ENCODE results near the gene SLC43A2. TPM values are rescaled to one million over a fixed set of nuclear protein-coding genes. Genes with fewer than 3 reads are reported as not detected.
A peak's percentile ranks its signal among the peaks of the same experiment; 100 is the strongest.

The SLC43A2 gene
- polyA plus RNA-seq, 1 of the 3 experiments (the other 2 are of a cell fraction) = 9.8 TPM

- WGBS (ENCODE audit: low lambda C conversion rate) = 74% methylated on average over 6 of the region's 45 CpGs
- Histone ChIP-seq H3K27ac (ENCODE audit: low read depth in 2 of 2, low read length in 1 of 2) (no peak overlapping the region), H2AFZ (ENCODE audit: low read depth) (no peak overlapping the region), H3K27me3 (ENCODE audit: insufficient read depth) (no peaks in the 10 kb centered on the region), H3K4me2 (no peak overlapping the region), H3K9ac (no peak overlapping the region), H3K9me2 (no peaks in the 10 kb centered on the region), H3K4me1 (ENCODE audit: control insufficient read depth in 1 of 2, insufficient read depth in 2 of 2, low read depth in 1 of 2, low read length in 1 of 2) (peaks cover 9 to 10% of the 10 kb centered on the region in 2 experiments; a peak in 1 of 4 replicates), H3K4me3 (ENCODE audit: low read depth in 2 of 2, low read length in 1 of 2) (no peak overlapping the region; a peak in 1 of 4 replicates), H3K9me3 (no peaks in the 10 kb centered on the region), H4K20me1 (ENCODE audit: insufficient read depth) (no peaks in the 10 kb centered on the region), H3K79me2 (ENCODE audit: insufficient read depth) (no peaks in the 10 kb centered on the region), H3F3A (replicated peaks; ENCODE audit: insufficient read depth) (peaks cover 12% of the 10 kb centered on the region), H3K36me3 (replicated peaks in 1 of 2; ENCODE audit: control insufficient read depth in 1 of 2, insufficient read depth in 2 of 2, low read length in 1 of 2) (no peaks in the 10 kb centered on the region)
- POLR2A ChIA-PET = interaction anchor here (0.6 to 1.0 kb wide), 4 partner anchors 53 to 70 kb away, joined by 3 to 6 read pairs (median 3); no protein-coding TSS in a partner anchor
- CTCF ChIA-PET = interaction anchor here (0.6 to 5.6 kb wide), 40 partner anchors 8 to 317 kb away, joined by 3 to 65 read pairs (median 4); partner anchors contain the start of genes PITPNA, RILP, SCARF1 and SLC43A2
- DNase-seq = peak; percentile 53
- TF ChIP-seq FOSL2 (IDR thresholded peaks at IDR 0.05; ENCODE audit: borderline replicate concordance, low read depth) (no peak), FOXM1 (IDR thresholded peaks at IDR 0.05; ENCODE audit: low read depth) (no peak), USF1 (IDR thresholded peaks at IDR 0.05; ENCODE audit: borderline replicate concordance, low read depth) (no peak), EP300 (IDR thresholded peaks at IDR 0.05; ENCODE audit: borderline replicate concordance in 1 of 2, low read depth in 1 of 2, low read length in 1 of 2) (no peak), ZBTB33 (IDR thresholded peaks at IDR 0.05; ENCODE audit: borderline replicate concordance, low read depth) (no peak), CHD2 (IDR thresholded peaks at IDR 0.05; ENCODE audit: low read length, partially characterized antibody) (no peak), YY1 (IDR thresholded peaks at IDR 0.05; ENCODE audit: low read depth) (no peak), SMC3 (IDR thresholded peaks at IDR 0.05; ENCODE audit: low read depth, low read length) (no peak), ELF1 (IDR thresholded peaks at IDR 0.05) (no peak), MXI1 (IDR thresholded peaks at IDR 0.05; ENCODE audit: low read depth, low read length) (no peak), GATA2 (CRISPR knock-in tag; IDR thresholded peaks at IDR 0.05) (no peak), JUND (IDR thresholded peaks at IDR 0.05) (no peak), RXRA (IDR thresholded peaks at IDR 0.05; ENCODE audit: borderline replicate concordance, low read depth) (no peak)
- TF ChIP-seq, protein P1, sequence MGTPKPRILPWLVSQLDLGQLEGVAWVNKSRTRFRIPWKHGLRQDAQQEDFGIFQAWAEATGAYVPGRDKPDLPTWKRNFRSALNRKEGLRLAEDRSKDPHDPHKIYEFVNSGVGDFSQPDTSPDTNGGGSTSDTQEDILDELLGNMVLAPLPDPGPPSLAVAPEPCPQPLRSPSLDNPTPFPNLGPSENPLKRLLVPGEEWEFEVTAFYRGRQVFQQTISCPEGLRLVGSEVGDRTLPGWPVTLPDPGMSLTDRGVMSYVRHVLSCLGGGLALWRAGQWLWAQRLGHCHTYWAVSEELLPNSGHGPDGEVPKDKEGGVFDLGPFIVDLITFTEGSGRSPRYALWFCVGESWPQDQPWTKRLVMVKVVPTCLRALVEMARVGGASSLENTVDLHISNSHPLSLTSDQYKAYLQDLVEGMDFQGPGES (IDR thresholded peaks at IDR 0.05; ENCODE audit: low read depth, low read length) = no peak
These were observed 53.8 kb downstream of the SLC43A2 start for GRCh38 chr17:1574697-1575471.

Data from SK-N-SH (cell line).